B cell (primary cell): ENCODE data around the gene RGS17. TPM values are rescaled to one million over a fixed set of nuclear protein-coding genes. Genes with fewer than 3 reads are reported as not detected.
A peak's percentile ranks its signal among the peaks of the same experiment; 100 is the strongest.

Source experiments
- ATAC-seq: fragments of 200-7000 bp; cut with Tn5 transposase; one replicate; pipeline ENCODE4 v1.10.0; 2021; ENCODE audit warnings: low read depth, mild to moderate bottlenecking, moderate number of reproducible peaks, moderate library complexity
- CTCF ChIA-PET: fragments of 350-600 bp; sonication (Branson Sonifier 250); formaldehyde crosslinking; loops from one replicate; lab custom pipeline; 2021; ENCODE audit warnings: antibody characterized with exemption, inconsistent platforms; lab: Charles Lee
- POLR2A ChIA-PET: fragments of 350-600 bp; sonication (Branson Sonifier 250); formaldehyde crosslinking; loops from one replicate; lab custom pipeline; 2021; ENCODE audit warnings: antibody characterized with exemption; lab: Charles Lee
- DNase-seq: peaks from one replicate; pipeline ENCODE4 v3.0.0; 2013
- H2AFZ ChIP-seq: 2 replicates; pipeline ENCODE4 v1.6.1; 2012; ENCODE audit warnings: mild to moderate bottlenecking, low read depth, low read length; ENCODE audit not compliant: insufficient read depth, poor library complexity, severe bottlenecking
- H3K27ac ChIP-seq, 2 donors: 1 replicate in 1 of 2; 2 replicates in 1 of 2; pipeline ENCODE4 v1.5.1; 2012 to 2013; ENCODE audit warnings: low read length in 2 of 2, mild to moderate bottlenecking in 2 of 2, moderate library complexity in 1 of 2
- H3K27me3 ChIP-seq, 4 experiments: fragments of 200-600 bp in 1 of 4; sonication (generic) in 1 of 4; replicated peaks in 1 of 4; 1 replicate in 2 of 4; 2 replicates in 2 of 4; pipeline versions ENCODE4 v1.6.1 to v1.7.0; 2013 to 2016; ENCODE audit warnings: low read length in 3 of 4, mild to moderate bottlenecking in 2 of 4, mixed read lengths in 1 of 4, moderate library complexity in 1 of 4; ENCODE audit not compliant: insufficient read depth in 4 of 4, control insufficient read depth in 3 of 4; ENCODE audit errors: control extremely low read depth in 1 of 4
- H3K36me3 ChIP-seq, 2 experiments: replicated peaks in 1 of 2; 1 replicate in 1 of 2; 2 replicates in 1 of 2; pipeline versions ENCODE4 v1.6.1 to v1.7.1; 2013; ENCODE audit warnings: low read length in 1 of 2; ENCODE audit not compliant: insufficient read depth in 2 of 2, control insufficient read depth in 1 of 2; ENCODE audit errors: control extremely low read depth in 1 of 2, extremely low read depth in 1 of 2
- H3K4me1 ChIP-seq, 2 donors: fragments of 200-600 bp in 1 of 2; sonication (generic) in 1 of 2; 1 replicate in 1 of 2; 2 replicates in 1 of 2; pipeline versions ENCODE4 v1.5.1 to v1.6.1; 2013 to 2017; ENCODE audit warnings: low read length in 2 of 2; ENCODE audit not compliant: control insufficient read depth in 2 of 2, insufficient read depth in 2 of 2
- H3K4me2 ChIP-seq: replicated peaks from 2 replicates; pipeline ENCODE3; 2012; ENCODE audit warnings: mild to moderate bottlenecking, low read depth, low read length; ENCODE audit not compliant: poor library complexity, severe bottlenecking
- H3K4me3 ChIP-seq, 5 experiments: fragments of 200-600 bp in 1 of 5; sonication (generic) in 1 of 5; 1 replicate in 3 of 5; 2 replicates in 2 of 5; pipeline versions ENCODE4 v1.5.1 to v1.7.0; 2011 to 2016; ENCODE audit warnings: low read length in 4 of 5, mild to moderate bottlenecking in 4 of 5, low read depth in 2 of 5, control low read depth in 1 of 5, moderate library complexity in 1 of 5; ENCODE audit not compliant: insufficient read depth in 1 of 5; ENCODE audit errors: control extremely low read depth in 1 of 5, extremely low read depth in 1 of 5
- H3K79me2 ChIP-seq: fragments of 200-600 bp; sonication (generic); one replicate; pipeline ENCODE4 v1.6.0; 2016; ENCODE audit warnings: low read length; ENCODE audit not compliant: control insufficient read depth, insufficient read depth
- H3K9ac ChIP-seq: fragments of 200-600 bp; sonication (generic); 2 replicates; pipeline ENCODE4 v1.6.1; 2017; ENCODE audit warnings: mild to moderate bottlenecking, low read length, moderate library complexity
- H3K9me3 ChIP-seq, 3 donors: one replicate each; pipeline versions ENCODE4 v1.6.1 to v1.7.1; 2013; ENCODE audit warnings: low read length in 2 of 3; ENCODE audit not compliant: control insufficient read depth in 2 of 3, insufficient read depth in 1 of 3; ENCODE audit errors: control extremely low read depth in 1 of 3
- H4K20me1 ChIP-seq: 2 replicates; pipeline ENCODE4 v1.6.0; 2012; ENCODE audit warnings: mild to moderate bottlenecking, low read length; ENCODE audit not compliant: insufficient read depth, control insufficient read depth, poor library complexity, severe bottlenecking
- H3K27ac Mint-ChIP-seq: one replicate; pipeline ENCODE4 v1.8.0; 2021; ENCODE audit warnings: mixed read lengths
- H3K27me3 Mint-ChIP-seq: one replicate; pipeline ENCODE4 v1.8.0; 2021; ENCODE audit warnings: mixed read lengths
- H3K4me1 Mint-ChIP-seq: one replicate; pipeline ENCODE4 v1.8.0; 2021; ENCODE audit warnings: mixed read lengths
- H3K4me3 Mint-ChIP-seq: one replicate; pipeline ENCODE4 v1.8.0; 2021; ENCODE audit warnings: mixed read lengths
- H3K9me3 Mint-ChIP-seq: one replicate; pipeline ENCODE4 v1.8.0; 2022; ENCODE audit warnings: mixed read lengths; ENCODE audit not compliant: insufficient read depth
- EZH2 ChIP-seq: IDR thresholded peaks from 2 replicates; pipeline ENCODE4 v1.6.1; 2012; ENCODE audit warnings: borderline replicate concordance, low read depth, mild to moderate bottlenecking, moderate library complexity, low read length; ENCODE audit not compliant: insufficient read depth, poor library complexity, severe bottlenecking
- WGBS: methylation state at CpG from one replicate; pipeline ENCODE4 v1.1.5; 2013; ENCODE audit warnings: missing lambda C conversion rate; ENCODE audit not compliant: insufficient coverage; 5-methylcytosine and 5-hydroxymethylcytosine counted together
- intact Hi-C: fragments of 100-400 bp; cut with micrococcal nuclease; formaldehyde crosslinking; loops from one replicate; pipeline ENCODE4 v1.10.0; 2022
- polyA plus RNA-seq: library from polyadenylated mRNA; depleted of rRNA; stranded (reverse); fragments of >200 nt; gene quantifications from 2 replicates; pipeline ENCODE4 v1.2.3, GENCODE V29; 2012
- total RNA-seq, 2 donors: library from RNA; stranded (reverse); fragments of 120-200 nt in 1 of 2; gene quantifications; 1 replicate in 1 of 2; 2 replicates in 1 of 2; pipeline versions ENCODE4 v1.2.3 to v1.2.4, GENCODE V29; 2013 to 2022
- TF ChIP-seq, protein P1 (sequence below): fragments of 200-600 bp; IDR thresholded peaks from one replicate; pipeline ENCODE4 v1.8.0; 2022; ENCODE audit warnings: antibody characterized with exemption, mild to moderate bottlenecking

RGS17 gene
- total and polyA plus RNA-seq, 2 donors (not counting 1 experiment from before 2014, with no cell fraction given): not detected

GRCh38 chr6:152984513-152984872 is 146.6 kb downstream of the RGS17 start:
- Histone ChIP-seq H2AFZ (peak overlapping the region; percentile 84), H3K4me1 (peaks cover 22 to 32% of the 10 kb centered on the region in 2 donors), H3K79me2 (peaks cover 66% of the 10 kb centered on the region), H3K4me2 (peak overlapping the region; percentile 99), H3K36me3 (peaks cover 0 to 2% of the 10 kb centered on the region in 2 experiments), H3K27ac (peak overlapping the region; percentile 85 to 86), H3K9ac (peak overlapping the region; percentile 87), H3K4me3 (peak overlapping the region in 3 of 5 experiments; percentile 70 to 91 (median 81)), H3K9me3 (no peaks in the 10 kb centered on the region), H4K20me1 (peaks cover 24% of the 10 kb centered on the region), H3K27me3 (no peaks in the 10 kb centered on the region)
- peak; percentile 27 for DNase-seq
- Mint-ChIP-seq H3K9me3 (no peaks in the 10 kb centered on the region), H3K27ac (peak overlapping the region; percentile 96), H3K4me1 (peaks cover 36% of the 10 kb centered on the region), H3K4me3 (peak overlapping the region; percentile 96), H3K27me3 (no peaks in the 10 kb centered on the region)
- WGBS: 2% methylated on average over 5 of the region's 7 CpGs
- ChIA-PET CTCF (interaction anchor here (1.5 to 1.8 kb wide), 2 partner anchors 16 to 21 kb away, joined by 3 to 4 read pairs; no protein-coding TSS in a partner anchor), POLR2A (no interaction called here)
- ATAC-seq: no peak
- TF ChIP-seq, protein P1, sequence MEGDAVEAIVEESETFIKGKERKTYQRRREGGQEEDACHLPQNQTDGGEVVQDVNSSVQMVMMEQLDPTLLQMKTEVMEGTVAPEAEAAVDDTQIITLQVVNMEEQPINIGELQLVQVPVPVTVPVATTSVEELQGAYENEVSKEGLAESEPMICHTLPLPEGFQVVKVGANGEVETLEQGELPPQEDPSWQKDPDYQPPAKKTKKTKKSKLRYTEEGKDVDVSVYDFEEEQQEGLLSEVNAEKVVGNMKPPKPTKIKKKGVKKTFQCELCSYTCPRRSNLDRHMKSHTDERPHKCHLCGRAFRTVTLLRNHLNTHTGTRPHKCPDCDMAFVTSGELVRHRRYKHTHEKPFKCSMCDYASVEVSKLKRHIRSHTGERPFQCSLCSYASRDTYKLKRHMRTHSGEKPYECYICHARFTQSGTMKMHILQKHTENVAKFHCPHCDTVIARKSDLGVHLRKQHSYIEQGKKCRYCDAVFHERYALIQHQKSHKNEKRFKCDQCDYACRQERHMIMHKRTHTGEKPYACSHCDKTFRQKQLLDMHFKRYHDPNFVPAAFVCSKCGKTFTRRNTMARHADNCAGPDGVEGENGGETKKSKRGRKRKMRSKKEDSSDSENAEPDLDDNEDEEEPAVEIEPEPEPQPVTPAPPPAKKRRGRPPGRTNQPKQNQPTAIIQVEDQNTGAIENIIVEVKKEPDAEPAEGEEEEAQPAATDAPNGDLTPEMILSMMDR: no peak
- TF ChIP-seq EZH2: no peak
- intact Hi-C loops: no loop called here
